GM19035 (cell line): ENCODE measurements around the gene TUBA8.
"Not testable (repeated sequence)": the region's sequence is repeated elsewhere in the genome, so short reads cannot be mapped to it uniquely, and the experiment has no call there.

Experiments
- ATAC-seq: cut with Tn5 transposase; IDR thresholded peaks from one replicate; pipeline ENCODE4 v1.9.1; 2021; ENCODE audit not compliant: unreplicated experiment

TUBA8 gene

DNA sequence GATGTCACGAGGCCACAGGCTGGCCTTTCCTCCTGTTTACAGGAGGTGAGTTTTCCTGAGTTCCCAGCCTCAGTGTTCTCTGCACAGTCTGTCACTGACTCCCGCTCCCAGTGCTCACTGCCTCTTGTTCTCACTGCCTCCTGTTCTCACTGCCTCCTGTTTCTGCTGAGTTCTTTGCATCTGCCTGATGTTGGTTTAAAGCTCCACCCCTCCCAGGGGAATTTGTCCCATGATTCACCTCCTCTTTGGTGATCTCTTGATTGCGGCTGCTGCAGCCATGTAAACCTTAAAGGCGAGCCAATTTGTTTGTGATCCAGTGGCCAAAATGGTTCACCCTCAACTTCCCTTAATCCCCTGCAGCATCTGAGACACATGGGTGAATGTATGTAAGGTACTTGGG is 6.0 kb upstream of the TUBA8 start:
- ATAC-seq = no peak

DNA sequence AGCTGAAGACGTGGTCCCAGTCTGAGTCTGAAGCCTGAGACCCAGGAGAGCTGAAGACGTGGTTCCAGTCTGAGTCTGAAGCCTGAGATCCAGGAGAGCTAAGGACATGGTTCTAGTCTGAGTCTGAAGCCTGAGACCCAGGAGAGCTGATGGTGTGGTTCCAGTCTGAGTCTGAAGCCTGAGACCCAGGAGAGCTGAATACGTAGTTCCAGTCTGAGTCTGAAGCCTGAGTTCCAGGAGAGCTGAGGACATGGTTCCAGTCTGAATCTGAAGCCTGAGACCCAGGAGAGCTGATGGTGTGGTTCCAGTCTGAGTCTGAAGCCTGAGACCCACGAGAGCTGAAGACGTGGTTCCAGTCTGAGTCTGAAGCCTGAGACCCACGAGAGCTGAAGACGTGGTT is 4.6 kb upstream of the TUBA8 start:
- not testable (repeated sequence) for ATAC-seq

DNA sequence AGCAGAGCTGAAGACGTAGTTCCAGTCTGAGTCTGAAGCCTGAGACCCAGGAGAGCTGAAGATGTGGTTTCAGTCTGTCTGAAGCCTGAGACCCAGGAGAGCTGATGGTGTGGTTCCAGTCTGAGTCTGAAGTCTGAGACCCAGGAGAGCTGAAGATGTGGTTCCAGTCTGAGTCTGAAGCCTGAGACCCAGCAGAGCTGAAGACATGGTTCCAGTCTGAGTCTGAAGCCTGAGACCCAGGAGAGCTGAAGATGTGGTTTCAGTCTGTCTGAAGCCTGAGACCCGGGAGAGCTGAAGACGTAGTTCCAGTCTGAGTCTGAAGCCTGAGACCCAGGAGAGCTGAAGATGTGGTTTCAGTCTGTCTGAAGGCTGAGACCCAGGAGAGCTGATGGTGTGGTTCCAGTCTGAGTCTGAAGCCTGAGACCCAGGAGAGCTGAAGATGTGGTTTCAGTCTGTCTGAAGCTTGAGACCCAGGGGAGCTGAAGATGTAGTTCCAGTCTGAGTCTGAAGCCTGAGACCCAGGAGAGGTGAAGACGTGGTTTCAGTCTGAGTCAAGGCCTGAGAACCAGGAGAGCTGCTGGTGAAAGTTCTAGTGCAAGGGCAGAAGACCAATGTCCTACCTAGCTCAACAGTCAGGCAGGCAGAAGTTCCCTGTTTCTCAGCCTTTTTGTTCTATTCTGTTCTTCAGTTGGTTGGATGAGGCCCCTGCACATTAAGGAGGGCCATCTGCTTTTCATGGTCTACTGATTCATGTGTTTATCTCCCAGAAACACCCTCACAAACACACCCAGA is 3.9 kb upstream of the TUBA8 start:
- not testable (repeated sequence) for ATAC-seq

DNA sequence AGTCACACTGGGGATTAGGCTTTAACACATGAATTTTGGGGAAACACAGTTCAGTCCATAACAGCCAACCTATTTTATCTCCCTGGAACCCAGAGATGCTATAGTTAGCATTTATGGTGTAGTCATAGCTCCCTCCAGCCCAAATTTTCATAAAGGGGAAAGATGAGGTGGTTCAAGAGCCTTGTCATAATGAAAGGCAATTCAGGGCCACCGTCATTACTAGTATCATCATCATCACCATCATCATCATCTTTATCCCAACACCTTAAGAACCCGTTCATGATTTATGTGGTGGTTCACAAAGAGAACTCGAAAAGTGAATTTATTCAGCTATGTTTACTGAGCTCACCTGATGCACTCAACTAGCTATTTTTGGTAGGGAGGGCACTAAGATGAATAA is 2.4 kb upstream of the TUBA8 start:
- ATAC-seq = no peak

- ATAC-seq = no peak
Measured at GRCh38 chr22:18109410-18110193, 1.0 kb upstream of the TUBA8 start.

- ATAC-seq = no peak
Measured at GRCh38 chr22:18110954-18111758, 547 bp downstream of the TUBA8 start.

DNA sequence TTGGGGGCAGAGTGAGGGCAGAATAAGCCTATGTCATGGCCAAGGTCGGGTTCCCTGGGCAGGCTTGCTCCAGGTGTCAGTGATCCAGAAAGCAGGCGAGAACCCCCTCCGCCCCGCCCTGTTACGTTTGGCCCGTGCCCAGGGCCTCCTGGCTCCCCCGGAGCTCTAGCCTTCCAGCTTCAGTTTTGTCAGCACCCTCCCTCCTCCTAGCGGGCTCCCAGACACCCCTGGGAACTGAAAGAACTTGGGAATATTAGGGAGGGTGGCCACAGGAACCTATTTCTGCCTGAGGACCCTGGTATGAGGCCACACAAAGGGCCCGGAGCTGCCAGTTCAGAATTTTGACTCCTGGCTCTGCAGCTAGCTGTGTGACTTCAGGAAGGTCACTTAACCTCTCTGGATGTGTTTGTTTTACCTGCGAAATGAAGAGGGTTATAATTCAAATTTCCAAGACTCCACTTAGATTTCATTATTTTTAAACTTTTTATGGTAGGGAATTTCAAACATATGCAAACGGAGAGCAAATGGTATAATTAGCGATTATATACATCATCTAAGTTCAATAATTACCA is 1.2 kb downstream of the TUBA8 start:
- ATAC-seq = no peak

- no peak for ATAC-seq
Measured at GRCh38 chr22:18112440-18112839, 1.8 kb downstream of the TUBA8 start.

DNA sequence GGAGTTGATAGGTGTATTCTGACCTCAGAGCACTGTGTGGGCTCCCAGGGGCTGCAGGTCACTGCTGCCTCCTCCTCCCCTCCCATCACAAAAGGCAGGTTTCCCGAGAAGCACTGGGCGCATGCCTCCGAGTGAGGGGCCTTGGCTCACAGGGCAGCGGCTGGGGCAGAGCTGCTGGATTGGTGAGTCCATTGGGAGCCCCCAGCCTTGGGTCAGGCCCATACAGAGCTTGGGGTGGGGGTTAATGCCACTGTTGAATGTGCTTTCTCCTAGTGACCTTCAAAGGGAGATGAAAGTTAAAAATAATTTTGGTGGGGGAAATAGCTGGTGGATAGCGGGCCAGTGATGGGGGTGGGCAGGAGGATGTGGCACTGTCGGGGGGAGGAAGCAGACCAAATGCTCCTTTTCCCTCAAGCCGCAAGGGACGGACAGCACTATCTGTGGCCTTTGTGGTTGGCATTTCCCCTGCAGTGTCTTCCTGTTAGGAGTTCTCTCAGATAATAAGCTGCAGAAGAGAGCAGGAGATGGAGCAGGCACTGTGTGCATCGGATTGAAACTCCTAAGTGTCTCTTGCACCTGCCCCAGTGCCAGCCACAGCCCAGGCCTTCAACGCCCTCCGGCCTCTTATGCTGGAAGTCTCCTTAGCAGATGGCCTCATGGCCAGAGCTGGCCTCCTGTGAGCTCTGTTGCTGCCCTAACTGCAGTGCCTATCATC is 3.2 kb downstream of the TUBA8 start:
- ATAC-seq = no peak

- no peak for ATAC-seq
Measured at GRCh38 chr22:18114495-18114894, 3.9 kb downstream of the TUBA8 start.

GRCh38 chr22:18114976-18115652 is 4.5 kb downstream of the TUBA8 start:
- ATAC-seq = no peak

GRCh38 chr22:18115906-18116371 is 5.3 kb downstream of the TUBA8 start:
- no peak for ATAC-seq

DNA sequence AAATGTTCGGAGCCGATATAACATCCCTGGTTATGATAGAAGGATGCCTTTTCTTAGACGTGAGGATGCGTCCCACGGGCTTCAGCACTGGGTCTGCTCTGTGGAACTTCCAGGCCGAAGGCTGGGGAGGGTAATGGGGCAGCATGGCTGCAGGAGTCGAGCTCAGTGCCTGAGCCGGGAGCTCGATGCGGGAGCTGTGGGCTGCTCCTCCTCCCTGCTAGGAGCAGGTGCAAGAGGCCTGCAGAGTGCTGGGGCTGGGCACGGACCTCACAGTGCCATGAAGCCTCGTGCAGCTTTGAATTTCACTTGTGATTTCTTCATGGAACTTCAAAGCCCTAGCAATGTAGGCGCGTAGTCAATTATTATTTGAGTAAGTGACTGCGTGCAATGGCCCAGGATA is 6.0 kb downstream of the TUBA8 start:
- ATAC-seq = no peak

- ATAC-seq = no peak
Measured at GRCh38 chr22:18118345-18118915, 7.8 kb downstream of the TUBA8 start.

DNA sequence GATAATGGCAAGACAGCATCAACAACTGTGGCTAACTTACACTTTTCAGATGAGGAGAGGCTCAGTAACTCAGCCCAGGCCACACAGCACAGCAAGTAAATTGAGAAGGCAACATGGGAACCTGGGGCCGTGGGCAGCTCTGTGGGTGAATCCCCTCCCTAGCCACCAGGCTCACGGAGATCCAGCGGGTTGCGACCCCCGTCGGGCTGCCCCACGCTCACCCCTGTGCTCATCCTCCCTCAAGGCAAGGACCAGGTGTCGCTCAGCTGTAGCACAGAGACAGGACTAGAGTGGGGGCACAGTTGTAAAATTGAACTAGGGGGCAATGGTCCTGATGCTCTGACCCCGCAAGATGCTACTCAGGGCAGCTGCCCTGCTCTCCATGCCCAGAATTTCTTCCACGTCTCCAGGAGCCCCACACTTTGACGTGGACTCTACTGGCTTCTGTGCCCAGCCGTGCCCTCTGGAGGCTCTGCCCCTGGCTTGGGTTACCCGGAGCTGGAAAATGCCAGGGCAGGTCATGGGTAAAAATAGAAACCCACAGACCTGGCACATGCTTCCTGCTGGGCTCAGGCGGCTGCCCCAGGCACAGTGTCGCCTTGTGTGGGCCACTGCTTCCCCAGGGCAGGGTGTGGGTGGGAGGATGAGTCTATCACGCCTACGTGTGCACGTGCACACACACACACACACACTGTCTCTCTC is 9.0 kb downstream of the TUBA8 start:
- ATAC-seq = no peak

- no peak for ATAC-seq
Measured at GRCh38 chr22:18120857-18121256, 10.2 kb downstream of the TUBA8 start.

GRCh38 chr22:18121506-18121905 is 10.9 kb downstream of the TUBA8 start:
- no peak for ATAC-seq

GRCh38 chr22:18121954-18122554 is 11.4 kb downstream of the TUBA8 start:
- no peak for ATAC-seq
